Stomach (tissue), 9 donors: Measurements from ENCODE around the gene TNS2. TPM values are rescaled to one million over a fixed set of nuclear protein-coding genes. Genes with fewer than 3 reads are reported as not detected.

Experiments used
- DNase-seq, 2 donors: peaks; one replicate each; pipeline versions ENCODE4 v3.0.0 to v3.0.0-alpha.2; 2013 to 2019
- H3K27ac ChIP-seq, 5 donors: fragments of 200-600 bp in 4 of 5; sonication (generic) in 4 of 5; one replicate each; pipeline ENCODE4 v1.5.1; 2013 to 2019; ENCODE audit warnings: mild to moderate bottlenecking in 1 of 5, moderate library complexity in 1 of 5
- H3K27me3 ChIP-seq, 3 donors: fragments of 200-600 bp; sonication (generic); one replicate each; pipeline ENCODE4 v1.5.1; 2017 to 2019; ENCODE audit warnings: mixed run types in 1 of 3
- H3K36me3 ChIP-seq, 4 donors: fragments of 200-600 bp; sonication (generic); 1 replicate in 3 of 4; 2 replicates in 1 of 4; pipeline ENCODE4 v1.5.1; 2016 to 2019
- H3K4me1 ChIP-seq, 4 donors: fragments of 200-600 bp; sonication (generic); one replicate each; pipeline ENCODE4 v1.5.1; 2016 to 2019
- H3K4me3 ChIP-seq, 4 donors: fragments of 200-600 bp; sonication (generic) in 3 of 4; one replicate each; pipeline ENCODE4 v1.5.1; 2016 to 2019; ENCODE audit warnings: mild to moderate bottlenecking in 1 of 4
- H3K9me3 ChIP-seq, 4 donors: fragments of 200-600 bp; sonication (generic); one replicate each; pipeline ENCODE4 v1.5.1; 2016 to 2019
- EP300 ChIP-seq: sonication (generic); formaldehyde crosslinking; IDR thresholded peaks from one replicate; pipeline ENCODE4 v1.6.1; 2017; ENCODE audit warnings: antibody characterized with exemption
- POLR2A ChIP-seq, 4 donors: fragments of 450-650 bp; IDR thresholded peaks; one replicate each; pipeline ENCODE4 v1.6.1; 2016; ENCODE audit warnings: antibody characterized with exemption in 4 of 4, control low read depth in 2 of 4, mild to moderate bottlenecking in 1 of 4, moderate library complexity in 1 of 4
- POLR2AphosphoS5 ChIP-seq, 3 donors: sonication (generic); formaldehyde crosslinking; IDR thresholded peaks; one replicate each; pipeline ENCODE4 v1.6.1; 2016; ENCODE audit warnings: antibody characterized with exemption in 3 of 3
- WGBS, 5 donors: extraction: QIAGEN DNeasy Blood & Tissue Kit in 3 of 5; methylation state at CpG; one replicate each; pipeline versions ENCODE4 v1.1.5 to v1.1.7; 2013 to 2018; 5-methylcytosine and 5-hydroxymethylcytosine counted together
- intact Hi-C: fragments of 100-400 bp; cut with DNase I; formaldehyde crosslinking; loops from one replicate; pipeline ENCODE4 v1.15.1; 2023; ENCODE audit warnings: low total_unique reads
- polyA plus RNA-seq, 3 donors: library from polyadenylated mRNA; stranded (reverse); fragments of 200-250 nt; gene quantifications; one replicate each; pipeline ENCODE4 v1.2.3, GENCODE V29; 2013
- total RNA-seq, 5 donors: library from RNA; depleted of rRNA; stranded (reverse); fragments of >200 nt; gene quantifications; one replicate each; pipeline versions ENCODE4 v1.1.0 to v1.2.3, GENCODE V29; 2014 to 2016
- TF ChIP-seq, protein P1 (sequence below), 7 experiments: fragments of 450-650 bp in 4 of 7; fragments of 200-600 bp in 3 of 7; sonication (generic) in 3 of 7; IDR thresholded peaks; one replicate each; pipeline ENCODE4 v1.5.1; 2016 to 2019; ENCODE audit warnings: antibody characterized with exemption in 7 of 7, control low read depth in 2 of 7, mild to moderate bottlenecking in 1 of 7
- donor health status: healthy with polysubstance abuse.
- donor health status: Bipolar disorder and iron deficiency.
- donor health status: healthy.

TNS2 gene
- total and polyA plus RNA-seq, 8 donors: 38.5 to 164 (median 73.7) TPM

DNA sequence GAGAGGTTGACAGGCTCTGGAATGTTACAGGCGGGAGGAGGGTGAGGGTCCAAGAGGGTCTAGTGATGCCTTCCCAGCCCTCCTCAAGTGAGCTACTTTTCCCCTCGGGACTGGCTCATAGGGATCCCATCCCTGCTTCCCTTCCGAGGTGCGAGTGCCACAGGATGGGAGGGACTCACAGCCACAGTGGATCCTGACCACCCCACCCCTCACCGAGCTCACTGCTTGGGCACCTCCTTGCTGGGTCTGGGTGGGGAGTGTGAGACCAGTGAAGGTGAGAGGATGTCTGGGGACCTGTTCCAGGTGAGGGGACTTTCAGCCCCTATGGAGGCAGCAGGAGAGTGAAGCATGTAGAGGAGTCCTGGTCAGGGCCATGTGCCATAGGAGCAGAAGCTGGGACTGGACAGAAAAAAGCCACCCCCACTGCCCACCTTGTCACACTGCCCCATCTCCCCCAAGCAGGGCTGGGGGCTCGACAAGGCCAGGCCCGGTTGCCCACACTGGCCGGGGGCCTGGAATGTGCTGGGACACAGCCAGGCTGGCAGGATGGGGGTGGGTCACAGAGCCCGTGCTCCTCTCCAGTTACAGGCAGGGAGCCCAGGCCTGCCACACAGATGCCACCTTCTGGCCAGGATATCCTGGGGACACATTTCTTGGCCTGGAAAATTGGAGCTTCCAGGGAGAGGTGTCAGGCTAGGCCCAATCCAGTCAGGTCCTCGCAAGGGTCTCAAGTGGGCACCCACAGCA lies 1.7 kb upstream of the TNS2 start:
- Histone ChIP-seq H3K27ac (peak overlapping the region; percentile 91 to 99 (median 98)), H3K27me3 (no peaks in the 10 kb centered on the region), H3K4me3 (peak overlapping the region; percentile 46 to 62 (median 54)), H3K4me1 (peaks cover 72 to 94% (median 87%) of the 10 kb centered on the region in 4 donors), H3K9me3 (no peaks in the 10 kb centered on the region), H3K36me3 (no peaks in the 10 kb centered on the region)
- intact Hi-C loops: no loop called here
- WGBS, 5 donors: 15 to 34% (median 24%) methylated on average over 9 to 10 of the region's 10 CpGs
- peak; percentile 76 to 81 for DNase-seq
- TF ChIP-seq, protein P1, sequence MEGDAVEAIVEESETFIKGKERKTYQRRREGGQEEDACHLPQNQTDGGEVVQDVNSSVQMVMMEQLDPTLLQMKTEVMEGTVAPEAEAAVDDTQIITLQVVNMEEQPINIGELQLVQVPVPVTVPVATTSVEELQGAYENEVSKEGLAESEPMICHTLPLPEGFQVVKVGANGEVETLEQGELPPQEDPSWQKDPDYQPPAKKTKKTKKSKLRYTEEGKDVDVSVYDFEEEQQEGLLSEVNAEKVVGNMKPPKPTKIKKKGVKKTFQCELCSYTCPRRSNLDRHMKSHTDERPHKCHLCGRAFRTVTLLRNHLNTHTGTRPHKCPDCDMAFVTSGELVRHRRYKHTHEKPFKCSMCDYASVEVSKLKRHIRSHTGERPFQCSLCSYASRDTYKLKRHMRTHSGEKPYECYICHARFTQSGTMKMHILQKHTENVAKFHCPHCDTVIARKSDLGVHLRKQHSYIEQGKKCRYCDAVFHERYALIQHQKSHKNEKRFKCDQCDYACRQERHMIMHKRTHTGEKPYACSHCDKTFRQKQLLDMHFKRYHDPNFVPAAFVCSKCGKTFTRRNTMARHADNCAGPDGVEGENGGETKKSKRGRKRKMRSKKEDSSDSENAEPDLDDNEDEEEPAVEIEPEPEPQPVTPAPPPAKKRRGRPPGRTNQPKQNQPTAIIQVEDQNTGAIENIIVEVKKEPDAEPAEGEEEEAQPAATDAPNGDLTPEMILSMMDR (IDR thresholded peaks at IDR 0.05): peak in 2 of 7 experiments; percentile 21 to 24
- TF ChIP-seq EP300 (no peak), POLR2AphosphoS5 (IDR thresholded peaks at IDR 0.05) (peak in 1 of 3 donors; percentile 46)

DNA sequence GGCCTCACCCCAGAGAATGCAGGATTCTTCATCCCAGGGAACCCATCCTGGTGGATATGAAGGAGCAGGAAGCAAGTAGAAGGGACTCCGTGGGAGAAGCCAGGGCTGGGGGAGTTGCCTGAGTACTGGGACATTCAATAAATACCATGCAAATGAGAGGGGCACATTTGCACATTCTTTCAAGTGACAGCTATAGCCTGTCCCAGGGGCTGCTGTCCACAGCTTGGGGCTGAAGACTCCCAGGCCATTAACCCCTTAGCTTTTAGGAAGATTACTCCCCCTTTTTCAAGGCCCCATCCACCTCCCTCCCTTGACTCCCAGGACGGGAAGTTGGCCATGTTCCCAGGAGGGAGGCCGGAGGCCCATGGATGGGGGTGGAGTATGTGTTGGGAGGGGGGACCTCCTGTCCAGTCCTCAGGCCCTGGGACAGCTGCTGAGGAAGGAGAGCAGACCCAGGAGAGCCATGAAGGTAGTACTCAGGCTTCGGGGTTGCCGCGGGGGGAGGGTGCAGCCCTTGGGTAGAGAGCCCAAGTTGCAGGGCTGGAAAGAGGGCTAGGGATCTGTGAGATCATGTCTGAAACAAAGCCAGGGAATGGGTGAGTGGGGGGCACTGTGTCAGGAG lies 974 bp upstream of the TNS2 start:
- intact Hi-C loops: no loop called here
- Histone ChIP-seq H3K4me3 (peak overlapping the region; percentile 46 to 62 (median 54)), H3K4me1 (peaks cover 79 to 94% (median 88%) of the 10 kb centered on the region in 4 donors), H3K36me3 (no peaks in the 10 kb centered on the region), H3K9me3 (no peaks in the 10 kb centered on the region), H3K27me3 (no peaks in the 10 kb centered on the region), H3K27ac (peak overlapping the region; percentile 91 to 99 (median 98))
- peak in 1 of 3 donors; percentile 17 for TF ChIP-seq POLR2AphosphoS5 (IDR thresholded peaks at IDR 0.05)
- TF ChIP-seq EP300: no peak
- TF ChIP-seq, protein P1 (IDR thresholded peaks at IDR 0.05): no peak
- TF ChIP-seq POLR2A (IDR thresholded peaks at IDR 0.05): no peak
- DNase-seq: peak; percentile 59 to 91
- WGBS, 5 donors: 15 to 27% (median 20%) methylated on average over 6 of the region's 6 CpGs

DNA sequence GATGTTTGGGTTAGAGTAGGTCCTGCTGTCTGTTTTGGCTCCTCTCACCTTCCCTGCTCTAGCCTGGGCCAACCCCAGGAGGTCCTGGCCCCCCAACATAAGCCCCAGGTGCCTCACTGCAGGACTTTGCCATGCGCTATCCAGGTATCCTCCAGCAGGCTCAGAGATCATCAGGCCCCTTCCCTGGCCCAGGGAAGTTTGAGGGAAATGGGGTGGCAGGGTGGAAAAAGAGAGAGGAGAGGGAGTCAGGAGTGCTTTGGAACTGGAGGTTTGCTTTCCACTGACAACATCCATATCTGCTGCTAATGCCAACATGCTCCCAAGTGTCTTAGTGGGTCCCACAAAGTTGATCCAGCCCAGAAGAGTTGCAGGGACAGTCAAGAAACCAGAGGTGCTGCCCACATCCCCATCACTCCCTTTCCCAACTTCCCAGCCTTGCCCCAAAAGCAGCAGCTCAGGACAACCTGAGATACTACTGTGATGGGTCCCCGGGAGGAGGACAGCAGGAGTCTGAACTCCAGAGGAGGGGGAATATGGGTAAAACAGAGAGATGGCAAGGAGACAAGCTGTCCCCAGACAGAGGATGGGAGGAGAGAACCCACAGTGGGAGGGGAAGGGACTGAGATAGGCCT lies 677 bp downstream of the TNS2 start:
- H3K9me3 ChIP-seq: no peaks in the 10 kb centered on the region
- intact Hi-C loops: no loop called here

More for the DNA sequence above, 677 bp downstream of the TNS2 start:
- Histone ChIP-seq H3K4me1 (peaks cover 84 to 94% (median 88%) of the 10 kb centered on the region in 4 donors), H3K36me3 (peaks cover 0 to 7% (median 3%) of the 10 kb centered on the region in 4 donors), H3K27me3 (no peaks in the 10 kb centered on the region), H3K4me3 (peak overlapping the region; percentile 46 to 62 (median 54)), H3K27ac (peak overlapping the region; percentile 91 to 99 (median 98))
- TF ChIP-seq EP300: no peak
- TF ChIP-seq, protein P1 (IDR thresholded peaks at IDR 0.05): no peak
- TF ChIP-seq POLR2A (IDR thresholded peaks at IDR 0.05): no peak
- TF ChIP-seq POLR2AphosphoS5 (IDR thresholded peaks at IDR 0.05): no peak
- 57 to 74% (median 61%) methylated on average over 2 of the region's 2 CpGs for WGBS, 5 donors
- peak; percentile 20 to 22 for DNase-seq
